Measurements from ENCODE around the gene GMNN.

The GMNN gene

DNA sequence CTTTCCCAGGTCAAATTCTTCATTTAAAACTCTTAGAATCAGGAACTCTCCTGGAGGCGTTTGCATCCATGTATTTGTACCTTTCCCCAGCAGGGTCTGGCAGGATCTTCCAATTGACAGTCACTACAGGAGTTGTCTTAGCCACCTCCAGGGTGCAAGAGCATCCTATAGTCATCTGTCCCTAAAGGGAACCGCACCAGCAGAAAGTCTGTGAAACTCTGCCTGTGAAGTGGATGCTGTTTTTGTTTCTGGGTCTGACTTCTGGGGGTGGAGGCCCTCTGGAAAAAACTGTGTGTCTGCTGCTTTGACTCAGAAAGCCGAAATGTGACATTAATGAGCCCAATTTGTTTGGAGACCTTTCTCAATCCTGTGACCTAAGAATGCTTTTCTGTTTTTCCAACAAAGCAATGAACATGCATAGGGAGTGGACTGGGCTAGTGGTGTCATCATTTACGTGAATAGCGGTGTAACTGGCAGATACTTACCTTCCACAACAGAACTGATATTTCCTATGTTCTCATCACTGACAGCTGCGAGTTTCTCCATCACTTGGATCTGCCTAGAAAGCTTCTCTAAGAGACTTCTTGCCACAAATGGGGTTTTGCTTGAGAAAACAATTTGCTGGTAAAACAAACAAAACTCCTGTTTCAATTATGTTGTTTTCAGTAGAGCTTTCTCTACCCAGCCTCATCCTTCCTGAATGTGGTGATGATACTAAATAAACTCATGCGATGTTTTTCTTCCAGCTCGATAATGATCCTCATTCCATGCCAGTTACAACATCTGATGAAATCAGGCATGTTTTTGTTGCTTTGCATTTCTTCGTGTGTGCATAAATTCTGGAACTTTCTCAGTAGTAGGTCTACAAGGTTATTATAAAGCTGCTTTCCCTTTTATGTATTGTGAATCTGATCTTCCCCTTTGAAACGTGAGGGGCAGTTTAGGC, 57.3 kb downstream of the GMNN start:
- TF ChIP-seq, protein P1, sequence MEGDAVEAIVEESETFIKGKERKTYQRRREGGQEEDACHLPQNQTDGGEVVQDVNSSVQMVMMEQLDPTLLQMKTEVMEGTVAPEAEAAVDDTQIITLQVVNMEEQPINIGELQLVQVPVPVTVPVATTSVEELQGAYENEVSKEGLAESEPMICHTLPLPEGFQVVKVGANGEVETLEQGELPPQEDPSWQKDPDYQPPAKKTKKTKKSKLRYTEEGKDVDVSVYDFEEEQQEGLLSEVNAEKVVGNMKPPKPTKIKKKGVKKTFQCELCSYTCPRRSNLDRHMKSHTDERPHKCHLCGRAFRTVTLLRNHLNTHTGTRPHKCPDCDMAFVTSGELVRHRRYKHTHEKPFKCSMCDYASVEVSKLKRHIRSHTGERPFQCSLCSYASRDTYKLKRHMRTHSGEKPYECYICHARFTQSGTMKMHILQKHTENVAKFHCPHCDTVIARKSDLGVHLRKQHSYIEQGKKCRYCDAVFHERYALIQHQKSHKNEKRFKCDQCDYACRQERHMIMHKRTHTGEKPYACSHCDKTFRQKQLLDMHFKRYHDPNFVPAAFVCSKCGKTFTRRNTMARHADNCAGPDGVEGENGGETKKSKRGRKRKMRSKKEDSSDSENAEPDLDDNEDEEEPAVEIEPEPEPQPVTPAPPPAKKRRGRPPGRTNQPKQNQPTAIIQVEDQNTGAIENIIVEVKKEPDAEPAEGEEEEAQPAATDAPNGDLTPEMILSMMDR (conservative IDR thresholded peaks at IDR 0.05; ENCODE audit: control insufficient read depth, insufficient read depth, low read depth, low read length): no peak
- no peak overlapping the region for H3K4me3 ChIP-seq (ENCODE audit: control insufficient read depth, low read depth, low read length)
- DNase-seq (ENCODE audit: low read depth): peak; percentile 74

DNA sequence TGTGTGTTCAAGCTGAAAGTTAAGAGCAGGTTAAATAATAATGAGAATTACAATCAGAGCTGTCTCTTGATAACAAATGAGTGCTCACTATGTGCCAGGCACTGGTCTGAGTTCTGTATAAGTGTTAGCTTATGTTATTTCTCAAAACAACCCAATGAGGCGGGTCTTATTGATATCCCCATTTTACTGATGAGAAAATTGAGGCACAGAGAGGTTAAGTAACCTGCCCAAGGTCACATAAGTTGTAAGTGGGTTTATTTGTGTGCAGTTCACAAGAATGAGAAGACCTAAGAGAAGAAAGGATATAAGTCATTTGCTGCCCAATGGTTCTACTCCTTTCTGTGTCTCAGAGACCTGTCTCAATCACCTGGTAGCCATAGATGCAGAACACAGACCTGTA, 58.1 kb downstream of the GMNN start:
- TF ChIP-seq, protein P1 (conservative IDR thresholded peaks at IDR 0.05; ENCODE audit: control insufficient read depth, insufficient read depth, low read depth, low read length): no peak
- H3K4me3 ChIP-seq (ENCODE audit: control insufficient read depth, low read depth, low read length): no peak overlapping the region
- no peak for DNase-seq (ENCODE audit: low read depth)

DNA sequence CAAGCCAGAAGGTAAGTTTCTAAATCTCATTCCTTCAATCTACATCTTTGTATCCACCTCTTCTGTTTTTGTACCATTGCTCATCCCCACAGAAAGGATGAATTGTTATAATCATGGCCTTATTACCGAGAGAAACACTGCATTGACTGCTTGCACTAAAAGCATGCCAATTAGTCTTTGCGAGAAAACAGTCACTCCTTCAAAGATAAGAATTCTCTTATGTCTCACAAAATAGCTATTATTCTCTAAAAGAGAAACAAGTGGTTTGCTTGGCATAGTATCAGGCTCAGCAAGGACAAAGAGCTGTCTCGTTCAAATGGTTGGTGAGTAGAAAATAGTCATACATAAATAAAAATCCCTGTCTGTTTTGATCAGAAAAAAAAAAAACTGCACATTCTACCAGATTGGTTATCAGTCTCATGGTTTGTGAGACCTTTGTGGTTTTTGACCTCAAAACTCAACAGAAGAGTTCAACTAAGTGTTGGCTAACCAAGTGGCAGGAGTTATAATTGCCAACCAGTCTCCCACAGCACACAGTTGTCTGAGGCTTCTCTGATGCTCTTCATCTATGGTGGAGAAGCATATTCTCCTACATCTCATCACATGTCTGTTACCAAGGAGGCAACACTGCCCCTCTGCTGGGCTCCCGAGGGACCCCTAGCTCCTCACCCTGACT, 59.1 kb downstream of the GMNN start:
- no peak for DNase-seq (ENCODE audit: low read depth)
- TF ChIP-seq, protein P1 (conservative IDR thresholded peaks at IDR 0.05; ENCODE audit: control insufficient read depth, insufficient read depth, low read depth, low read length): no peak
- no peak overlapping the region for H3K4me3 ChIP-seq (ENCODE audit: control insufficient read depth, low read depth, low read length)
